HEK293 (cell line): ENCODE data around the gene MSI2.

Experiments used
- GLIS1 ChIP-seq: fragments of 450-650 bp; formaldehyde crosslinking; IDR thresholded peaks from 2 replicates; pipeline ENCODE4 v1.5.1; 2016; ENCODE audit warnings: missing biosample characterization, missing genetic modification characterization
- HOXC10 ChIP-seq: sonication (generic); formaldehyde crosslinking; IDR thresholded peaks from 2 replicates; pipeline ENCODE4 v1.8.1; 2023; ENCODE audit warnings: mild to moderate bottlenecking, missing genetic modification reagents
- HOXD13 ChIP-seq: sonication (generic); formaldehyde crosslinking; IDR thresholded peaks from 2 replicates; pipeline ENCODE4 v1.8.0; 2022; ENCODE audit warnings: missing genetic modification reagents, borderline replicate concordance
- KLF9 ChIP-seq: fragments of 450-650 bp; formaldehyde crosslinking; IDR thresholded peaks from 2 replicates; pipeline ENCODE4 v1.5.1; 2016; ENCODE audit warnings: missing biosample characterization, missing genetic modification characterization, low read depth
- OSR2 ChIP-seq: fragments of 450-650 bp; formaldehyde crosslinking; IDR thresholded peaks from 2 replicates; pipeline ENCODE4 v1.5.1; 2016; ENCODE audit warnings: missing biosample characterization, missing genetic modification characterization
- PATZ1 ChIP-seq: fragments of 450-650 bp; formaldehyde crosslinking; IDR thresholded peaks from 2 replicates; pipeline ENCODE4 v1.5.1; 2016; ENCODE audit warnings: missing biosample characterization, missing genetic modification characterization
- PRDM6 ChIP-seq: fragments of 450-650 bp; formaldehyde crosslinking; IDR thresholded peaks from 2 replicates; pipeline ENCODE4 v1.5.1; 2017; ENCODE audit warnings: missing biosample characterization, missing genetic modification characterization
- REPIN1 ChIP-seq: fragments of 450-650 bp; formaldehyde crosslinking; IDR thresholded peaks from 2 replicates; pipeline ENCODE4 v1.5.1; 2017; ENCODE audit warnings: missing biosample characterization, missing genetic modification characterization, low read depth
- SETDB1 ChIP-seq: IDR thresholded peaks from one replicate; pipeline ENCODE4 v1.6.1; 2017; ENCODE audit warnings: mild to moderate bottlenecking, low read length, moderate library complexity, mixed read lengths; ENCODE audit not compliant: insufficient read length
- SP2 ChIP-seq: fragments of 450-650 bp; formaldehyde crosslinking; IDR thresholded peaks from 2 replicates; pipeline ENCODE4 v1.5.1; 2016; ENCODE audit warnings: missing biosample characterization, missing genetic modification characterization
- SP3 ChIP-seq: fragments of 450-650 bp; formaldehyde crosslinking; IDR thresholded peaks from 2 replicates; pipeline ENCODE4 v1.5.1; 2016; ENCODE audit warnings: missing biosample characterization, missing genetic modification characterization
- YY2 ChIP-seq: fragments of 450-650 bp; formaldehyde crosslinking; IDR thresholded peaks from 2 replicates; pipeline ENCODE4 v1.5.1; 2016; ENCODE audit warnings: missing biosample characterization, missing genetic modification characterization
- ZBTB10 ChIP-seq: fragments of 450-650 bp; formaldehyde crosslinking; IDR thresholded peaks from 2 replicates; pipeline ENCODE4 v1.5.1; 2016; ENCODE audit warnings: missing biosample characterization, missing genetic modification characterization
- ZBTB17 ChIP-seq: fragments of 450-650 bp; formaldehyde crosslinking; IDR thresholded peaks from 2 replicates; pipeline ENCODE4 v1.5.1; 2016; ENCODE audit warnings: missing biosample characterization, missing genetic modification characterization
- ZBTB6 ChIP-seq: fragments of 450-650 bp; formaldehyde crosslinking; IDR thresholded peaks from 2 replicates; pipeline ENCODE4 v1.5.1; 2017; ENCODE audit warnings: missing biosample characterization, missing genetic modification characterization
- ZBTB8A ChIP-seq: fragments of 450-650 bp; formaldehyde crosslinking; IDR thresholded peaks from 2 replicates; pipeline ENCODE4 v1.5.1; 2016; ENCODE audit warnings: missing biosample characterization, missing genetic modification characterization
- ZNF19 ChIP-seq: fragments of 450-650 bp; formaldehyde crosslinking; IDR thresholded peaks from 2 replicates; pipeline ENCODE4; 2016; ENCODE audit warnings: missing biosample characterization, missing genetic modification characterization, low read depth
- ZNF223 ChIP-seq: fragments of 450-650 bp; formaldehyde crosslinking; IDR thresholded peaks from 2 replicates; pipeline ENCODE4 v1.5.1; 2016; ENCODE audit warnings: missing biosample characterization, missing genetic modification characterization
- ZNF24 ChIP-seq: fragments of 450-650 bp; formaldehyde crosslinking; IDR thresholded peaks from 2 replicates; pipeline ENCODE4 v1.5.1; 2016; ENCODE audit warnings: missing biosample characterization, missing genetic modification characterization
- ZNF280C ChIP-seq: fragments of 450-650 bp; formaldehyde crosslinking; IDR thresholded peaks from 2 replicates; pipeline ENCODE4 v1.5.1; 2016; ENCODE audit warnings: missing biosample characterization, missing genetic modification characterization
- ZNF391 ChIP-seq: fragments of 450-650 bp; formaldehyde crosslinking; IDR thresholded peaks from 2 replicates; pipeline ENCODE4 v1.5.1; 2016; ENCODE audit warnings: low read depth, missing biosample characterization, missing genetic modification characterization, borderline replicate concordance
- ZNF398 ChIP-seq: fragments of 450-650 bp; formaldehyde crosslinking; IDR thresholded peaks from 2 replicates; pipeline ENCODE4 v1.5.1; 2017; ENCODE audit warnings: missing biosample characterization, missing genetic modification characterization
- ZNF555 ChIP-seq: fragments of 450-650 bp; formaldehyde crosslinking; conservative IDR thresholded peaks from 2 replicates; pipeline ENCODE4 v1.5.1; 2017; ENCODE audit warnings: missing biosample characterization, mild to moderate bottlenecking, missing genetic modification characterization, inconsistent platforms
- ZNF600 ChIP-seq: fragments of 450-650 bp; formaldehyde crosslinking; IDR thresholded peaks from 2 replicates; pipeline ENCODE4 v1.5.1; 2016; ENCODE audit warnings: missing biosample characterization, missing genetic modification characterization
- ZNF626 ChIP-seq: fragments of 450-650 bp; sonication (Bioruptor Pico); formaldehyde crosslinking; IDR thresholded peaks from 2 replicates; pipeline ENCODE4 v1.5.1; 2018; ENCODE audit warnings: missing biosample characterization, missing genetic modification characterization, inconsistent platforms
- ZNF645 ChIP-seq: fragments of 450-650 bp; formaldehyde crosslinking; IDR thresholded peaks from 2 replicates; pipeline ENCODE4; 2016; ENCODE audit warnings: missing biosample characterization, missing genetic modification characterization
- ZNF704 ChIP-seq: fragments of 450-650 bp; formaldehyde crosslinking; IDR thresholded peaks from 2 replicates; pipeline ENCODE4 v1.5.1; 2016; ENCODE audit warnings: missing biosample characterization, missing genetic modification characterization

Gene MSI2

GRCh38 chr17:57574040-57574513, 317.8 kb downstream of the MSI2 start (continued):
- no peak for TF ChIP-seq ZNF398 (tag by site-specific recombination)
- no peak for TF ChIP-seq ZNF280C (tag by site-specific recombination)
- no peak for TF ChIP-seq ZNF19
- TF ChIP-seq ZNF645 (tag by site-specific recombination), result no peak
- no peak for TF ChIP-seq ZBTB10 (tag by site-specific recombination)
- TF ChIP-seq SETDB1, result no peak
- no peak for TF ChIP-seq ZNF600
- no peak for TF ChIP-seq HOXC10 (CRISPR knock-in tag)
- TF ChIP-seq GLIS1, result peak; percentile 46; the same call in 1 of the 2 replicates
- no peak for TF ChIP-seq ZNF391
- TF ChIP-seq ZNF555 (tag by site-specific recombination), result no peak
- peak; percentile 69 for TF ChIP-seq OSR2
- TF ChIP-seq ZNF223 (tag by site-specific recombination), result no peak
- no peak for TF ChIP-seq ZNF626 (tag by site-specific recombination)
- TF ChIP-seq REPIN1, result no peak
- no peak for TF ChIP-seq ZNF24 (tag by site-specific recombination)
- TF ChIP-seq ZNF704 (tag by site-specific recombination), result no peak
- peak; percentile 56; the same call in 1 of the 2 replicates for TF ChIP-seq PATZ1 (tag by site-specific recombination)
- no peak for TF ChIP-seq ZBTB6 (tag by site-specific recombination)
- TF ChIP-seq KLF9 (tag by site-specific recombination), result no peak
- TF ChIP-seq PRDM6, result 0 out of 2 replicates have a peak, but pooled peaks have one; percentile 17
- TF ChIP-seq SP2 (tag by site-specific recombination), result no peak
- TF ChIP-seq YY2 (tag by site-specific recombination), result no peak
- TF ChIP-seq ZBTB17, result no peak; the same call in 1 of the 2 replicates
- TF ChIP-seq SP3 (tag by site-specific recombination), result no peak
- no peak for TF ChIP-seq HOXD13
- no peak for TF ChIP-seq ZBTB8A
